OCI-LY1 (cell line): ENCODE results near the gene SLC9A8.

Experiments
- EZH2 ChIP-seq: fragments of 200-600 bp; sonication (generic), shearing (Covaris generic); IDR thresholded peaks from 2 replicates; pipeline ENCODE4 v1.8.0; 2017; ENCODE audit warnings: borderline replicate concordance, mixed run types, mild to moderate bottlenecking, antibody characterized with exemption, low read length, moderate library complexity, mixed read lengths
- TF ChIP-seq, protein P1 (sequence below): fragments of 200-600 bp; sonication (generic), shearing (Covaris generic); IDR thresholded peaks from 2 replicates; pipeline ENCODE4 v1.5.1; 2017; ENCODE audit warnings: mild to moderate bottlenecking, antibody characterized with exemption, low read length, moderate library complexity, mixed read lengths

- TF ChIP-seq, protein P1, sequence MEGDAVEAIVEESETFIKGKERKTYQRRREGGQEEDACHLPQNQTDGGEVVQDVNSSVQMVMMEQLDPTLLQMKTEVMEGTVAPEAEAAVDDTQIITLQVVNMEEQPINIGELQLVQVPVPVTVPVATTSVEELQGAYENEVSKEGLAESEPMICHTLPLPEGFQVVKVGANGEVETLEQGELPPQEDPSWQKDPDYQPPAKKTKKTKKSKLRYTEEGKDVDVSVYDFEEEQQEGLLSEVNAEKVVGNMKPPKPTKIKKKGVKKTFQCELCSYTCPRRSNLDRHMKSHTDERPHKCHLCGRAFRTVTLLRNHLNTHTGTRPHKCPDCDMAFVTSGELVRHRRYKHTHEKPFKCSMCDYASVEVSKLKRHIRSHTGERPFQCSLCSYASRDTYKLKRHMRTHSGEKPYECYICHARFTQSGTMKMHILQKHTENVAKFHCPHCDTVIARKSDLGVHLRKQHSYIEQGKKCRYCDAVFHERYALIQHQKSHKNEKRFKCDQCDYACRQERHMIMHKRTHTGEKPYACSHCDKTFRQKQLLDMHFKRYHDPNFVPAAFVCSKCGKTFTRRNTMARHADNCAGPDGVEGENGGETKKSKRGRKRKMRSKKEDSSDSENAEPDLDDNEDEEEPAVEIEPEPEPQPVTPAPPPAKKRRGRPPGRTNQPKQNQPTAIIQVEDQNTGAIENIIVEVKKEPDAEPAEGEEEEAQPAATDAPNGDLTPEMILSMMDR = no peak
- no peak for TF ChIP-seq EZH2
These were observed 10.7 kb downstream of the SLC9A8 start for GRCh38 chr20:49823152-49823847.
